NCI-H146 (cell line): ENCODE data around the gene USP21.
A peak's percentile ranks its signal among the peaks of the same experiment; 100 is the strongest.

Experiments
- DNase-seq: peaks from one replicate; lab custom pipeline; 2025; lab: John Stamatoyannopoulos, UW

USP21 gene

DNA sequence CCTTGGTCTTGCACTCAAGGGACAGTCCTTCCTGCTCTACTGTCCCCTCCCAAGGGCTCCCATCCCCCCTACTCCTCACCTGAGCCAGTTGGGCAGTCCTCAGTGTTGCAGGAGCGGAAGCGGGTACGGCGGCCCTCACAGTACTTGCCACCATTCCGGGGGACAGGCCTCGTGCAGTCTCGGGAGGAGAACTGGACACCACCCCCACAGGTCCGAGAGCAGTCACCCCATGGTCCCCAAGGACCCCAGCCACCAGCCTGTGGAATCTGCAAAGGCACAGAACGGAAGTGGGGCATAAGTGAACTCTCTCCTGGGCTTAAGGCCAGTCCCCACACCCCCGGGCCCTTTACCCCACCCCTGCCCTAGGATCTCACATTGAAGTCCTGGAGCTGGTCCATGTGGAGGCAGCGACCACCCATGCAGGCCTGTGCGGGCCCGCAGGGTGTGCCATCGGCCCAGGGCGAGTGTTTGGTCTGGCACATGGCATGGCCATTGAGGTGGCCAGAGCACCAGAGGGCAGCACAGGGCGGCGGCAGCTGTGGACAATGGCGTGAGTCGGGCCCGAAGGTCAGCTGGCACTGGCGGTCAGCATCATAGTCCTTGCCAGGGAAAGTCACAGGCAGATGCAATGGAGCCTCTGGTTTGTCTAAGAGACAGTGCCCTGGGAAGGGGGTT, 34.4 kb downstream of the USP21 start:
- DNase-seq: no peak

- no peak for DNase-seq
Observed at GRCh38 chr1:161195171-161195570, 35.9 kb downstream of the USP21 start.

GRCh38 chr1:161196111-161196510, 36.8 kb downstream of the USP21 start:
- no peak for DNase-seq

- DNase-seq: no peak
Observed at GRCh38 chr1:161196521-161197451, 37.5 kb downstream of the USP21 start.

DNA sequence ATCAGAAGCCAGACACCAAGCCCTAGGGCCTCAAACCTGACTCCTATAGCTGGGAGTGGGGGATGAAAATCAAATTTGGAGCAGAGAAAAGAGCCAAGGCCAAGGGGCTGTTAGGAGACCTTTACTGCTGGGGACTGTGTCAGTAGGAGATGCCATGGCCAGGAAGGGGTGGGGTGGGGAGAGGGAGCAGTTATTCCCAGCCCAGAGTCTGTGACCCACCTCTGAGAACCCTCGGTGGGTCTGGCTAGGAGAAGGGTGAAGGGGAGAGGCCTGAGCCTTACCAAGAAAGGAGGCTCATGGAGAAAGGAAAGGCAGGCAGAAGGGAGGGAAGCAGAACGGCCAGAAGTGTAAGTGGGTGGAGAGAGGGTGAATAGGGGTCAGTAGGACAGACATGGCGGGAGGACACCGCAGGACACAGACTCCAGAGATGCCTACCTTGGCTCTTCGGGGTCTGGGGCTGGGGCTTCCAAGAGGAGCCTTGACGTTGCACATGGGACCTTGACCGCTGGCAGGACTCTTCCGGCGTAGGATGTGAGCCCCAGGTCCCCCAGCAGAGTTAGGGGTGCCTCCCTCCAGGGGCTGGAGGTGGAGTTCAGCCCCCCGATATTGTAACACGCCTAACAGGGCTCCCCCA, 38.4 kb downstream of the USP21 start:
- no peak for DNase-seq

DNA sequence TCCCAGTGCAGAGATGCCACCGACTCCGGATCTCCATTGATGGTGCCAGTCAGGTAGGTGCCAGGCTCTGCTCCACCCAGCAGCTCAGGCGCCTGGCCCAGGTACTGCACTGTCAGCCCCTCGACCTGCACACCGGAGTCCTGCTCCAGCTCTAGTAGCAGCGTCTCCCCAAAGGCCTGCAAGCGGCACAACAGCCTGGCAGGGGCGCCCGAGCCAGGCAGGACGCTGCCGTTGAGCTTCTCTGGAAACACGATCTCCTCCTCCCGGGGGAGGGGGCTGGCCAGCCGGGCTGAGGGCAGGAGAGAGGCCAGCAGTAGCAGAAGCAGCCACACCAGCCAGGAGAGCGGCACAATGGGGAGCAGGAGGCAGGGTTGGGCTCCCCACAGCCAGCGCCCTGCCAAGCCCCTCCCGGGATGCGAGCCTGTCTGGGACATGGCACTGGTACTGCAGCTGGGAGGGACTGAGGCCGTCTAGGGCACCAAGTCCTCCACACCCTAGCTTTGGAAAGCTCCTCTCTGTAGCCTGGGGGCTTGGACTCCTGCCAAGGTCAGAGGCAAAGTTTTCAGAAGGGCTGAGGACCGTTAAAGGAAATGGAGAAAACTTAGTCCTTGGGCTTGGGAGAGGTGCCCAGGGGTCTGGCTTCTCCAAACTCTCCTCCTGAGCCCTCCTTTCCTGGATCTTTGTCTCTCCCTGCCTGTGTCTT, 39.0 kb downstream of the USP21 start:
- peak; percentile 51 for DNase-seq

DNA sequence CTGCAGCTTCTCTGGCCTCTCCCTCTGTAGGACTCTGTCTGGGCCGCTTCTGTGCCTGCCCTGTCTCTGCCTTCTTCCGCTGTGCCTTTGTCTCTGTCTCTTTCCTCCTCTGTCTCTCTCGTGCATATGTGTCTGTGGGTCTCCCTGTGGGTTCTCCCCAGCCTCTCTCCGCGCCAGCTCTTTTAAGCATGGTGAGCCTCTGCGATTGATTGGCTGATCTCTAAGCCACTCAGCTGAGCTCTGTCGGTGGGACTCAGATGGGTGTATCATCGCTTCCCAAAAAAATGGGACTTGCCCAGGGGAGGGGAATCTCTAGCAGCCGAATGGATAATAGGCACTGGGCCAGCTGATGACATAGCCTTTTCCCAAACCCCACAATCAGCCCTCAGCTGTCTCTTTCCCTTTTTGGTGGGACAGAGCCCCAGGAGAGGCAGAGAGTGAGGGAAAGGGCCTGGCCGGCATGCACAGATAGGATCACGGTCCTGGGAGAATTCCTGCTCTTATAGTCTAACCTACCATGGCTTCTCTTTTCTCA, 39.7 kb downstream of the USP21 start, which contains the start of gene ADAMTS4:
Gene ADAMTS4 (minus strand): TSS at position 158 of the 535 bp plus-strand sequence. CDS start 427 bp downstream, outside the sequence.
- no peak for DNase-seq

GRCh38 chr1:161199506-161200139, 40.3 kb downstream of the USP21 start:
- DNase-seq: no peak

DNA sequence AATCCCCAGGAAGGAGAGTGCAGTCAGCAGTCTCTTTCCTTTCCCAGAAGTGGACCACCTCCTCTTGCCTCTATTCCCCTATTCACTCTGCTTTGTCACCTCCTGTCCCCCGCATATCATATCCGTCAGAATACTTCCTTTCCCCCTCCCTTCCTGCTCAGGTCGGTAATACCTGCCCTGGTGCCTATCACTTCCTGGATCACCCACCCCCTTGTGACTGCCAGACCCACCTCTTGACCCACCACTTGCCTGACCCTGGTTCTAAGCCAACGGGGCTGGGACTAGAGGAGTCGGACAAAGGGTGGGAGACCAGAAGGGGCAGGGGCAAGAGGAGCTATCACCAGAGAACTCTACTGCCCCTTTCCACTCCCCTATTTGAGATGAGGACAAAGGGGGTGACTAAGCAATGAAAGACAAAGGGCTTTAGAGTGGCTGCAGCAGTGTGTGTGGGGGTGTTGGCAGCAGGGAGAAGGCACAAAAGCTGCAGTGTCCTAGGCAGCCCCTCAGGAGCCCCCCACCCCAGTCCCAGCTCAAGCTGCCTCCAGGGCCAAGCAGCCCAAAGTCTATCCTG, 41.2 kb downstream of the USP21 start:
- DNase-seq: no peak

DNA sequence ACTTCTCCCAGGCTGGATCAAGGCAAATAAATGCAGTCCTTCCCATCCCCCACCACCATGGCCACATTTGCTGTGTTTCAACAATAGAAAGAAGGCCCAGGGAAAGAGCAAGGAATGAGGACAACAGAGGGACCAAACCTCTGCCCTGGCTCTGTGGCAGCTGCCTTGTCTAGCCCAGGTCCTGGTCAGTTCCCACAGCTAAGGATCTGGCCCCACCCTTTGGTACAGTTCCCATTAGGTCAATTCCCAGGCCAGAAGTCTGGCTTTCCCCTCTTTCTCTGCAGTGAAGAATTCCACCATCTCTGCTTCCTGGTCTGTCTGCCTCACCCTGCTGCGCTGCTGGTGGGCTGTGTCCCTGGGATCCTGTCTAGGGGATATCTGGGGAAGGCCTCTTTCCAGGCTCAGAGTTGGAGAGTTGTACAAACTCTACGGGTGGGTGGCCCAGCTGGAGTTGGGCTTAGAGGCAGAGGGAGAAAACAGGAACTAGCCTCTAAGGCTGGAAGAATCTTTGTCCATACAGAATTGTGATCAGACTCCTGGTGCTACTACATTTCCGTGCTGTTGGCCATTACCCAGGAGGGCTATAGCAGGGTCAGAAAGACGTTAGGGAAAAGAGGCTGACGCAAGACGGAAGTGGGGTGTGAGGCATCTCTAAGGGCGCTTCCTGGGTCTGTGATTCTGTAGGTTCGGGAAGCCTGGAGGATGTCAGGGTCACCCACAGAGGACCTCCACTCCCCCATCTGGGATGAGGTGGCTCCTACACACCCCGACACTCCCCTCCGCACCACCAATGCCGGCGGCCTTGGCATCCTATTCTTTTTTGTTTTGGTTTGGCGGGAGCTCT, 41.9 kb downstream of the USP21 start:
- DNase-seq: peak; percentile 37

GRCh38 chr1:161201836-161202712, 42.8 kb downstream of the USP21 start, which contains the start of gene NDUFS2:
TSS of gene NDUFS2 (plus strand) at chr1:161202367. CDS start at chr1:161202386, 19 bp downstream.
- DNase-seq: peak; percentile 99

DNA sequence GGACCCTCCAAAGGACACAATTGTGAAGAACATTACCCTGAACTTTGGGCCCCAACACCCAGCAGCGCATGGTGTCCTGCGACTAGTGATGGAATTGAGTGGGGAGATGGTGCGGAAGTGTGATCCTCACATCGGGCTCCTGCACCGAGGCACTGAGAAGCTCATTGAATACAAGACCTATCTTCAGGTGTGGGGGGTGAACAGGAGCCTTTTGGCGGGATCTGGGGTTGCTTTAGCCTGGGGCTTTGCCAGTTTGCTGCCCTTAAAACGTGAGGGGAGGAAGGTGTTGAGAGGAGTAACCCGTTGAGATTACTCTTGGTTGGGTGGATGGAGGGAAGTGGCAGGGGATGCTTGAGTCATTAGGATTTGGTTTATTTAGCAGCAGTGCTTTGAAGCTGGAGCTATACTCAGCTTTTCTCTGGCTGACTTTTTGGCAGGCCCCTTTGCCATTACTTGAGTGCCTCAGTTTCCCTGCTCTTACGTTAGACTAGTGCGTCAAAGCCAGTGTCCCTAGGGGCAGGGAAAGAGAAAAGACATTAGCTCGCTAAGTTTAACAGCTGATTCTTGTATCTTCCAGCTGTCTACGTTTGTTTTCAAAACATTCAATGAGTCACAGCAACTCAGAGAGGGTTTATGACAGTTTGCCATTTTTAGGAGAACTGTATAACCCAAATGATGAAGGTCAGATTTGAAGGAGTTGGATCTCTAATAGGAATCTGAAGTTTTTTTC, 47.3 kb downstream of the USP21 start:
- DNase-seq: no peak

GRCh38 chr1:161207173-161207572, 47.9 kb downstream of the USP21 start:
- DNase-seq: no peak

GRCh38 chr1:161209790-161210409, 50.6 kb downstream of the USP21 start:
- peak; percentile 79 for DNase-seq

DNA sequence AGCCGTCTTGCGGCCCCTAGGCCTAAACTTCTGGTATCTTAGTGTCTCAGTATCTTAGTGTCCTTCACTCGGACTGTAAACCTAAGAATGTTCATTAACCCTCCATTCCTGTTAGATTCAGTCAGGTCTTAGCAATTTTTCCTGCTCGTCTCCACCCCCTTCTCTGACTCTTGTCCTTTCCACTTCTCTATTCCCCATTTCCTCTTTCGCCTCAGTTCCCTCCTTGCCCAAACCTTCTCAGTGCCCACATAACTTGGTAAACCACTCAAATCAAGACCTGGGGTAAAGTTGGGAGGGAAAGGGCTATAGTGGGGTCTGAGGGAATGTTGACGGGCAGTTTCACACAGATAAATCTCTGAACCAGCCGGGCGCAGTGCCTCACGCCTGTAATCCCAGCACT, 55.1 kb downstream of the USP21 start:
- no peak for DNase-seq

- no peak for DNase-seq
Observed at GRCh38 chr1:161215076-161215475, 55.8 kb downstream of the USP21 start, which contains the start of gene FCER1G. TSS of gene FCER1G (plus strand) at chr1:161215295. CDS start at chr1:161215322, 27 bp downstream.
